ENCODE data around the gene DLGAP1. TPM values are rescaled to one million over a fixed set of nuclear protein-coding genes. Genes with fewer than 3 reads are reported as not detected.

Gene DLGAP1
- total RNA-seq, 1 experiment from 2014 or later, result 23.2 TPM

DNA sequence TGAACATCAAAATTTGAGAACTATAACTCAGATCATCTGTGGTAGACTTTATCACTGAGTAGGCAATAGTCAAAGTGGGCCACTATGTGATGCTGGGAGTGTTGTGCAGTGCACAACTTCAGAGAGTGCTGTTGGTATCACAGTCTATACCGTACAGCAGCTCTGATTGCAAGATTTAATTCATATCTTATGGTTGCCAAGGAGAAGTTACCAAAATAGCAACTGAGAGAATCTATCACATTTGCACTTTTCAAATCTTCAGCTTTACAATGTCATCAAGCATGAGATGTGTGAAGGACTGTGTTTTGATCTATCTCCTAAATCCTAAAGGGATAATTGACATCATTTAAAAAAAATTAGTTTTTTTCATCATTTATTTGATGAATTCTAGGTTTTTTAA lies 216.1 kb downstream of the DLGAP1 start:
- DNase-seq, result no peak
- H3K14ac ChIP-seq (ENCODE audit: insufficient read depth, low read length), result no peak overlapping the region
- no peak overlapping the region for H2BK15ac ChIP-seq (ENCODE audit: low read depth, low read length)
- Mint-ChIP-seq H3K27ac (no peak overlapping the region), H3K36me3 (ENCODE audit: insufficient read depth in 1 of 3, low read depth in 3 of 3) (no peaks in the 10 kb centered on the region; a peak in 2 of 7 replicates), H3K27me3 (ENCODE audit: low read depth) (peaks cover 21% of the 10 kb centered on the region), H3K4me3 (no peak overlapping the region), H3K9me3 (no peaks in the 10 kb centered on the region), H3K4me1 (peaks cover 76 to 81% of the 10 kb centered on the region in 2 experiments)
- H3K4me1 ChIP-seq (ENCODE audit: insufficient read depth, low read length), result peaks cover 7% of the 10 kb centered on the region; the same call in 1 of the 2 replicates
- peaks cover 9% of the 10 kb centered on the region; the same call in 1 of the 2 replicates for H3K27me3 ChIP-seq (ENCODE audit: insufficient read depth, low read length)
- no peaks in the 10 kb centered on the region for H3K9me3 ChIP-seq (ENCODE audit: control insufficient read depth, low read depth, low read length)
- no peak overlapping the region for H2BK20ac ChIP-seq (ENCODE audit: low read depth, low read length, poor library complexity, severe bottlenecking)
- WGBS (ENCODE audit: extremely low coverage, insufficient read length, low lambda C conversion rate), result no CpG with 5 or more reads among the region's 1 CpG
- H2BK5ac ChIP-seq (ENCODE audit: insufficient read length, low read length), result no peak overlapping the region
- no peaks in the 10 kb centered on the region for H3K79me2 ChIP-seq (ENCODE audit: insufficient read depth, low read length)
- H4K20me1 ChIP-seq (ENCODE audit: control insufficient read depth, insufficient read depth, insufficient read length), result no peaks in the 10 kb centered on the region
- H3K4ac ChIP-seq (ENCODE audit: low read depth, low read length), result no peak overlapping the region
- H3K23ac ChIP-seq (ENCODE audit: insufficient read length, low read depth, low read length), result no peak overlapping the region
- H4K91ac ChIP-seq (ENCODE audit: insufficient read length, low read depth, low read length), result no peak overlapping the region
- H3K27ac ChIP-seq (ENCODE audit: insufficient read length, low read depth, low read length), result no peak overlapping the region
- no peak overlapping the region for H3T11ph ChIP-seq (ENCODE audit: low read length)
- H4K8ac ChIP-seq (replicated peaks; ENCODE audit: insufficient read length, low read depth, low read length), result no peak overlapping the region
- TF ChIP-seq CTCF (conservative IDR thresholded peaks at IDR 0.05), result no peak
- H2AFZ ChIP-seq (ENCODE audit: low read length), result no peak overlapping the region
- no peaks in the 10 kb centered on the region for H3K79me1 ChIP-seq (ENCODE audit: insufficient read depth, low read depth, low read length, poor library complexity, severe bottlenecking)
- no peak overlapping the region for H2BK120ac ChIP-seq (ENCODE audit: low read depth, low read length, poor library complexity, severe bottlenecking)
- no peak overlapping the region for H3K9ac ChIP-seq (ENCODE audit: extremely low read depth, insufficient read length, low read length)
- no peak overlapping the region for H4K5ac ChIP-seq (ENCODE audit: insufficient read length, low read depth, low read length)
- no peak overlapping the region for H2AK5ac ChIP-seq (ENCODE audit: insufficient read length, low read length)
- H3K23me2 ChIP-seq (ENCODE audit: insufficient read length, low read depth, low read length, poor library complexity, severe bottlenecking), result no peaks in the 10 kb centered on the region
- H3K4me2 ChIP-seq (ENCODE audit: insufficient read depth, insufficient read length, low read length), result no peak overlapping the region
- H3K18ac ChIP-seq (ENCODE audit: insufficient read length, low read depth, low read length), result no peak overlapping the region
- no peak overlapping the region for H3K56ac ChIP-seq (ENCODE audit: insufficient read length, low read depth, low read length)
- no peak overlapping the region for H2BK12ac ChIP-seq (ENCODE audit: insufficient read length, low read depth, low read length)
